ENCODE results near the gene GAL3ST3.

The GAL3ST3 gene

GRCh38 chr11:66069715-66070603 is 21.0 kb upstream of the GAL3ST3 start, which contains the start of gene PACS1:
PACS1 (plus strand) TSS chr11:66070272; CDS start chr11:66070487, 215 bp downstream.
- peak; percentile 68 for DNase-seq

GRCh38 chr11:66068923-66069714 is 20.2 kb upstream of the GAL3ST3 start:
- DNase-seq: no peak

- DNase-seq: peak; percentile 75
These were observed 19.3 kb upstream of the GAL3ST3 start for GRCh38 chr11:66068154-66068821.

- DNase-seq: no peak
These were observed 18.7 kb upstream of the GAL3ST3 start for GRCh38 chr11:66067640-66068039.

- DNase-seq: no peak
These were observed 17.8 kb upstream of the GAL3ST3 start for GRCh38 chr11:66066751-66067150.

- DNase-seq: no peak
These were observed 15.6 kb upstream of the GAL3ST3 start for GRCh38 chr11:66064571-66064970.

GRCh38 chr11:66063900-66064299 is 14.9 kb upstream of the GAL3ST3 start:
- DNase-seq: no peak

- no peak for DNase-seq
These were observed 13.4 kb upstream of the GAL3ST3 start for GRCh38 chr11:66062408-66062807.

- no peak for DNase-seq
These were observed 12.3 kb upstream of the GAL3ST3 start for GRCh38 chr11:66061268-66061667.

- DNase-seq: no peak
These were observed 11.2 kb upstream of the GAL3ST3 start for GRCh38 chr11:66059966-66060680.

- DNase-seq: no peak
These were observed 7.5 kb upstream of the GAL3ST3 start for GRCh38 chr11:66056501-66056900.

GRCh38 chr11:66055021-66055420 is 6.1 kb upstream of the GAL3ST3 start:
- no peak for DNase-seq

GRCh38 chr11:66052664-66052982 is 3.7 kb upstream of the GAL3ST3 start:
- DNase-seq: no peak

GRCh38 chr11:66051766-66052663 is 3.1 kb upstream of the GAL3ST3 start, which contains the start of gene SF3B2:
SF3B2 (plus strand) TSS chr11:66052364; CDS start chr11:66052385, 21 bp downstream.
- DNase-seq: peak; percentile 90

GRCh38 chr11:66051371-66051765 is 2.4 kb upstream of the GAL3ST3 start:
- no peak for DNase-seq

- DNase-seq: no peak
These were observed 1.7 kb upstream of the GAL3ST3 start for GRCh38 chr11:66050581-66051231.

GRCh38 chr11:66047541-66048365 is 1.2 kb downstream of the GAL3ST3 start:
- no peak for DNase-seq

GRCh38 chr11:66046901-66047300 is 2.1 kb downstream of the GAL3ST3 start:
- no peak for DNase-seq

GRCh38 chr11:66045177-66045639 is 3.8 kb downstream of the GAL3ST3 start:
- DNase-seq: peak; percentile 82

- no peak for DNase-seq
These were observed 4.2 kb downstream of the GAL3ST3 start for GRCh38 chr11:66044757-66045156.

Measured in effector CD8-positive, alpha-beta T cell (primary cell).